Neutrophil (primary cell): Measurements from ENCODE around the gene MACF1.
"Not testable (repeated sequence)": the region's sequence is repeated elsewhere in the genome, so short reads cannot be mapped to it uniquely, and the experiment has no call there.

ENCODE experiments used
- H3K27ac ChIP-seq: fragments of 200-600 bp; sonication (generic); 2 replicates; pipeline ENCODE4 v1.5.1; 2016; ENCODE audit warnings: mild to moderate bottlenecking, moderate library complexity
- H3K27me3 ChIP-seq: fragments of 200-600 bp; sonication (generic); 2 replicates; pipeline ENCODE4 v1.6.0; 2016; ENCODE audit warnings: mild to moderate bottlenecking
- H3K36me3 ChIP-seq: fragments of 200-600 bp; sonication (generic); 2 replicates; pipeline ENCODE4 v1.5.1; 2017
- H3K4me1 ChIP-seq, 2 experiments: fragments of 200-600 bp in 1 of 2; sonication (generic) in 1 of 2; 1 replicate in 1 of 2; 2 replicates in 1 of 2; pipeline versions ENCODE4 v1.5.1 to v1.6.1; 2013 to 2016; ENCODE audit warnings: low read depth in 1 of 2, low read length in 1 of 2, mild to moderate bottlenecking in 1 of 2, moderate library complexity in 1 of 2; ENCODE audit not compliant: control insufficient read depth in 1 of 2, insufficient read depth in 1 of 2
- H3K4me3 ChIP-seq, 2 experiments: fragments of 200-600 bp in 1 of 2; sonication (generic) in 1 of 2; 1 replicate in 1 of 2; 2 replicates in 1 of 2; pipeline ENCODE4 v1.5.1; 2013 to 2016; ENCODE audit warnings: low read depth in 1 of 2, low read length in 1 of 2, mild to moderate bottlenecking in 1 of 2, moderate library complexity in 1 of 2
- H3K9me3 ChIP-seq: fragments of 200-600 bp; sonication (generic); 2 replicates; pipeline ENCODE4 v1.5.1; 2016
- CTCF ChIP-seq: fragments of 200-600 bp; sonication (generic); IDR thresholded peaks from 2 replicates; pipeline ENCODE4 v1.5.1; 2016; ENCODE audit warnings: antibody characterized with exemption

Gene MACF1

GRCh38 chr1:39446986-39447567, 242.6 kb downstream of the MACF1 start:
- no peak overlapping the region for H3K4me3 ChIP-seq
- TF ChIP-seq CTCF: no peak
- H3K36me3 ChIP-seq: peaks cover 96% of the 10 kb centered on the region
- H3K27ac ChIP-seq: no peak overlapping the region
- H3K9me3 ChIP-seq: no peaks in the 10 kb centered on the region
- H3K27me3 ChIP-seq: no peaks in the 10 kb centered on the region
- H3K4me1 ChIP-seq: peaks cover 8 to 9% of the 10 kb centered on the region in 2 experiments

GRCh38 chr1:39450041-39450440, 245.5 kb downstream of the MACF1 start:
- H3K9me3 ChIP-seq, H3K4me3 ChIP-seq, H3K27me3 ChIP-seq, H3K27ac ChIP-seq, H3K4me1 ChIP-seq: not testable (repeated sequence)
- H3K36me3 ChIP-seq: peaks cover 96% of the 10 kb centered on the region

DNA sequence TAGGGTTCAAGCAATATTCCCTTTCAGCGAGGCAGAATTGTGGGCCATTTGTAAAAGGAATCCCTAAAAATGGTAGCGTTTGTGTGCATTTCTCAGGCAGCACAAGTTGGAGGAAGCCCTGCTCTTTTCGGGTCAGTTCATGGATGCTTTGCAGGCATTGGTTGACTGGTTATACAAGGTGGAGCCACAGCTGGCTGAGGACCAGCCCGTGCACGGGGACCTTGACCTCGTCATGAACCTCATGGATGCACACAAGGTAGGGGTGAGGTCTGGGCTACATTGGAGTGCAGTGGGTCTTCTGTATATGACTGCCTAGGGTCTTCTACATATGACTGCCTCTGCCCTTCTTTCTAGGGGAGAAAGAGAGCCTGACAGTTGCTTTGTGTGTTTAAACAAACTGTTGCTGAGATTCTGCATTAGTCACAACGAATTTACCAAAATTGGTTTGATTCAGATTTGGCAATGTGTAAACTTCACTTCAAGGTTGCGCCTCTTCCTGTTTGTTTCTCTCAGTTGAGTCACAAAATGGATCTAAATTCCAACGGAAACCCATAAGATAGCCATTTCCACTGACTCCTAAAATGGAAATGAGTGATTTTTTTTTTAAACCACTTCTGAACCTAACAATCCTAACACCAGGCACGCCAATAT, 246.6 kb downstream of the MACF1 start:
- H3K9me3 ChIP-seq: no peaks in the 10 kb centered on the region
- H3K27ac ChIP-seq: peak overlapping the region; percentile 52
- H3K36me3 ChIP-seq: peaks cover 96% of the 10 kb centered on the region
- H3K4me3 ChIP-seq: no peak overlapping the region
- no peaks in the 10 kb centered on the region for H3K27me3 ChIP-seq
- H3K4me1 ChIP-seq: peaks cover 8 to 9% of the 10 kb centered on the region in 2 experiments
- no peak for TF ChIP-seq CTCF

GRCh38 chr1:39452081-39452480, 247.6 kb downstream of the MACF1 start:
- H3K4me3 ChIP-seq: no peak overlapping the region
- no peaks in the 10 kb centered on the region for H3K27me3 ChIP-seq
- H3K36me3 ChIP-seq: peaks cover 96% of the 10 kb centered on the region
- H3K4me1 ChIP-seq: peaks cover 8 to 9% of the 10 kb centered on the region in 2 experiments
- no peaks in the 10 kb centered on the region for H3K9me3 ChIP-seq
- no peak overlapping the region for H3K27ac ChIP-seq
- no peak for TF ChIP-seq CTCF

DNA sequence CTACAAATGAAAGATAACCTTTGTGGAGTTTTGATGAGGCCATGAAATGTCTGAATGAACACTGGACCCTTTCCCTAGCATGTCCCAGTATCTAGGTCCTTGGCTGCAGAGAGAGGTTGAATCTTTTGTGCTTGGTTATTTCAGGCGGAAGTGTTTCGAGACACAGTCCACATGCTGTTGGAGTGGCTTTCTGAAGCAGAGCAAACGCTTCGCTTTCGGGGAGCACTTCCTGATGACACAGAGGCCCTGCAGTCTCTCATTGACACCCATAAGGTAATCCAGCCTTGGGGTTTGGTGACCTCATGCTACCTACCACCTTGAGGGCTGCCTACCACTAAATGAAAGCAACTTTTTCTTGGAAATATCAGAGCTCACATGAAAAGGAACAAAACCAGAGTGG, 248.0 kb downstream of the MACF1 start:
- H3K4me1 ChIP-seq: peaks cover 8 to 9% of the 10 kb centered on the region in 2 experiments
- no peaks in the 10 kb centered on the region for H3K9me3 ChIP-seq
- no peak for TF ChIP-seq CTCF
- H3K27ac ChIP-seq: no peak overlapping the region
- no peak overlapping the region for H3K4me3 ChIP-seq
- H3K27me3 ChIP-seq: no peaks in the 10 kb centered on the region
- H3K36me3 ChIP-seq: peaks cover 96% of the 10 kb centered on the region

- Histone ChIP-seq H3K4me3 (no peak overlapping the region), H3K9me3 (no peaks in the 10 kb centered on the region), H3K4me1 (peaks cover 8 to 9% of the 10 kb centered on the region in 2 experiments), H3K27ac (no peak overlapping the region), H3K36me3 (peaks cover 96% of the 10 kb centered on the region), H3K27me3 (no peaks in the 10 kb centered on the region)
- TF ChIP-seq CTCF: no peak
Measured at GRCh38 chr1:39453603-39454002, 249.1 kb downstream of the MACF1 start.
